H1 (cell line): ENCODE data around the gene CUTA. TPM values are rescaled to one million over a fixed set of nuclear protein-coding genes. Genes with fewer than 3 reads are reported as not detected.
A peak's percentile ranks its signal among the peaks of the same experiment; 100 is the strongest.

Experiments
- CTCF ChIA-PET: fragments of 300-600 bp; sonication (Branson Sonifier 250); formaldehyde crosslinking; loops from one replicate; lab custom pipeline; 2021; ENCODE audit not compliant: partially characterized antibody; lab: Charles Lee
- POLR2A ChIA-PET: fragments of 300-600 bp; sonication (Branson Sonifier 250); formaldehyde crosslinking; loops from one replicate; lab custom pipeline; 2021; ENCODE audit warnings: inconsistent platforms; ENCODE audit not compliant: partially characterized antibody; lab: Charles Lee
- DNase-seq, 2 experiments: peaks; one replicate each; pipeline versions ENCODE4 v3.0.0 to v3.0.0-alpha.2; 2010 to 2022; ENCODE audit warnings: low spot score in 2 of 2, low read depth in 1 of 2, mixed read lengths in 1 of 2
- FAIRE-seq: peaks from 2 replicates; lab custom pipeline; 2011; peaks lifted over from hg19 to GRCh38; lab: Jason Lieb, UNC
- H2AFZ ChIP-seq: 2 replicates; pipeline ENCODE4 v1.8.1; 2012; ENCODE audit warnings: low read length, inconsistent platforms
- H2AK5ac ChIP-seq: 2 replicates; pipeline ENCODE4 v1.6.1; 2013; ENCODE audit warnings: low read depth, low read length
- H2BK120ac ChIP-seq: replicated peaks from 2 replicates; pipeline ENCODE3; 2013; ENCODE audit warnings: low read depth, low read length, inconsistent platforms
- H2BK12ac ChIP-seq: 2 replicates; pipeline ENCODE4 v1.6.1; 2013; ENCODE audit warnings: low read depth, low read length
- H2BK15ac ChIP-seq: 2 replicates; pipeline ENCODE4 v1.6.1; 2013; ENCODE audit warnings: low read length
- H2BK20ac ChIP-seq: 2 replicates; pipeline ENCODE4 v1.6.1; 2013; ENCODE audit warnings: low read length
- H2BK5ac ChIP-seq: 2 replicates; pipeline ENCODE4 v1.6.1; 2013; ENCODE audit warnings: low read depth, low read length
- H3K14ac ChIP-seq: 2 replicates; pipeline ENCODE4 v1.6.1; 2013; ENCODE audit warnings: inconsistent platforms; ENCODE audit not compliant: insufficient read length
- H3K18ac ChIP-seq: 2 replicates; pipeline ENCODE4 v1.6.1; 2013; ENCODE audit warnings: low read length; ENCODE audit errors: extremely low read depth
- H3K23ac ChIP-seq: 2 replicates; pipeline ENCODE4 v1.6.1; 2013; ENCODE audit warnings: inconsistent platforms; ENCODE audit not compliant: insufficient read length
- H3K23me2 ChIP-seq: 2 replicates; pipeline ENCODE4 v1.6.1; 2013; ENCODE audit warnings: low read depth, low read length
- H3K27ac ChIP-seq: 2 replicates; pipeline ENCODE4 v1.6.1; 2011; ENCODE audit warnings: low read depth, low read length, inconsistent platforms
- H3K27me3 ChIP-seq, 4 experiments: replicated peaks in 1 of 4; 1 replicate in 1 of 4; 2 replicates in 3 of 4; pipeline versions ENCODE4 v1.6.1 to v1.8.1; 2011 to 2013; ENCODE audit warnings: low read length in 3 of 4, mild to moderate bottlenecking in 3 of 4, inconsistent platforms in 2 of 4, mixed read lengths in 2 of 4, moderate library complexity in 1 of 4; ENCODE audit not compliant: control insufficient read depth in 3 of 4, insufficient read depth in 3 of 4; ENCODE audit errors: extremely low read depth in 1 of 4
- H3K36me3 ChIP-seq, 4 experiments: 2 replicates each; pipeline versions ENCODE4 v1.6.1 to v1.8.1; 2011 to 2013; ENCODE audit warnings: mild to moderate bottlenecking in 4 of 4, low read length in 3 of 4, moderate library complexity in 2 of 4, control low read depth in 1 of 4, inconsistent platforms in 1 of 4; ENCODE audit not compliant: insufficient read depth in 4 of 4, control insufficient read depth in 2 of 4
- H3K4ac ChIP-seq: replicated peaks from 2 replicates; pipeline ENCODE3; 2013; ENCODE audit warnings: low read length, low read depth, mixed read lengths, inconsistent platforms; ENCODE audit not compliant: insufficient read length
- H3K4me1 ChIP-seq, 4 experiments: replicated peaks in 1 of 4; 1 replicate in 1 of 4; 2 replicates in 3 of 4; pipeline versions ENCODE4 v1.6.1 to v1.8.1; 2011 to 2013; ENCODE audit warnings: low read length in 3 of 4, inconsistent platforms in 2 of 4, mixed read lengths in 1 of 4; ENCODE audit not compliant: insufficient read depth in 4 of 4, control insufficient read depth in 3 of 4
- H3K4me2 ChIP-seq, 2 experiments: 2 replicates each; pipeline versions ENCODE4 v1.6.1 to v1.8.1; 2011 to 2013; ENCODE audit warnings: low read depth in 2 of 2, low read length in 2 of 2, control low read depth in 1 of 2, inconsistent platforms in 1 of 2, mild to moderate bottlenecking in 1 of 2; ENCODE audit not compliant: insufficient read depth in 1 of 2
- H3K4me3 ChIP-seq, 4 experiments: fragments of 200-600, 300-600 bp in 1 of 4; sonication (generic), shearing (Covaris generic), sonication (Bioruptor Twin) in 1 of 4; 2 replicates each; pipeline versions ENCODE4 v1.5.1 to v1.8.1; 2011 to 2016; ENCODE audit warnings: low read length in 4 of 4, low read depth in 3 of 4, control low read depth in 2 of 4, inconsistent platforms in 2 of 4, mild to moderate bottlenecking in 2 of 4, mixed read lengths in 1 of 4, moderate library complexity in 1 of 4; ENCODE audit not compliant: insufficient read depth in 2 of 4; ENCODE audit errors: extremely low read depth in 1 of 4
- H3K56ac ChIP-seq: replicated peaks from 2 replicates; pipeline ENCODE3; 2013; ENCODE audit warnings: low read depth, mild to moderate bottlenecking, mixed read lengths, low read length, inconsistent platforms; ENCODE audit not compliant: insufficient read length
- H3K79me1 ChIP-seq: 2 replicates; pipeline ENCODE4 v1.6.1; 2013; ENCODE audit warnings: low read depth, low read length, control low read depth
- H3K79me2 ChIP-seq, 2 experiments: 2 replicates each; pipeline versions ENCODE4 v1.6.1 to v1.8.1; 2012 to 2013; ENCODE audit warnings: low read length in 2 of 2, mild to moderate bottlenecking in 2 of 2, inconsistent platforms in 1 of 2; ENCODE audit not compliant: insufficient read depth in 2 of 2, control insufficient read depth in 1 of 2
- H3K9ac ChIP-seq, 4 experiments: replicated peaks in 1 of 4; 1 replicate in 1 of 4; 2 replicates in 3 of 4; pipeline versions ENCODE4 v1.6.1 to v1.8.1; 2011 to 2013; ENCODE audit warnings: low read depth in 3 of 4, low read length in 3 of 4, control low read depth in 2 of 4, mild to moderate bottlenecking in 2 of 4, moderate library complexity in 2 of 4, inconsistent platforms in 1 of 4; ENCODE audit errors: extremely low read depth in 1 of 4
- H3K9me3 ChIP-seq, 2 experiments: 2 replicates each; pipeline versions ENCODE4 v1.6.1 to v1.8.1; 2012 to 2013; ENCODE audit warnings: mild to moderate bottlenecking in 2 of 2, moderate library complexity in 2 of 2, control low read depth in 1 of 2, inconsistent platforms in 1 of 2, low read depth in 1 of 2, low read length in 1 of 2, mixed read lengths in 1 of 2; ENCODE audit not compliant: insufficient read depth in 2 of 2
- H4K20me1 ChIP-seq, 2 experiments: replicated peaks in 1 of 2; 2 replicates each; pipeline versions ENCODE3 to v1.8.1; 2011 to 2013; ENCODE audit warnings: inconsistent platforms in 2 of 2, low read length in 2 of 2, mild to moderate bottlenecking in 1 of 2; ENCODE audit not compliant: insufficient read depth in 2 of 2, control insufficient read depth in 1 of 2
- H4K5ac ChIP-seq: 2 replicates; pipeline ENCODE4 v1.6.1; 2013; ENCODE audit warnings: low read length, low read depth, mixed read lengths, inconsistent platforms; ENCODE audit not compliant: insufficient read length
- H4K8ac ChIP-seq: 2 replicates; pipeline ENCODE4 v1.8.0; 2013; ENCODE audit warnings: mild to moderate bottlenecking, moderate library complexity, low read length, inconsistent platforms; ENCODE audit not compliant: insufficient read depth; ENCODE audit errors: extremely low read depth
- H4K91ac ChIP-seq: replicated peaks from 2 replicates; pipeline ENCODE3; 2013; ENCODE audit warnings: low read length, mixed read lengths, inconsistent platforms; ENCODE audit not compliant: insufficient read length
- BACH1 ChIP-seq: IDR thresholded peaks from 2 replicates; pipeline ENCODE4 v1.6.1; 2012; ENCODE audit warnings: low read length, improper control_type of control experiment
- BRCA1 ChIP-seq: IDR thresholded peaks from 2 replicates; pipeline ENCODE4 v1.6.1; 2012; ENCODE audit warnings: low read depth, low read length, improper control_type of control experiment
- FOSL1 ChIP-seq: IDR thresholded peaks from 2 replicates; pipeline ENCODE4 v1.6.1; 2011; ENCODE audit warnings: mild to moderate bottlenecking, low read depth, low read length, moderate library complexity; ENCODE audit not compliant: insufficient read depth
- GABPA ChIP-seq: IDR thresholded peaks from 2 replicates; pipeline ENCODE4 v1.6.1; 2011; ENCODE audit warnings: mild to moderate bottlenecking, low read length, moderate library complexity, borderline replicate concordance; ENCODE audit not compliant: insufficient read depth
- POU5F1 ChIP-seq: IDR thresholded peaks from 2 replicates; pipeline ENCODE4 v1.6.1; 2011; ENCODE audit warnings: low read depth, mild to moderate bottlenecking, low read length, moderate library complexity
- RBBP5 ChIP-seq: IDR thresholded peaks from 2 replicates; pipeline ENCODE4 v1.7.1; 2012; ENCODE audit warnings: low read depth, mild to moderate bottlenecking, inconsistent platforms, low read length, moderate library complexity, borderline replicate concordance
- SIN3A ChIP-seq, 2 experiments: IDR thresholded peaks in 1 of 2; conservative IDR thresholded peaks in 1 of 2; 2 replicates each; pipeline ENCODE4 v1.6.1; 2011 to 2012; ENCODE audit warnings: low read length in 2 of 2, improper control_type of control experiment in 1 of 2, low read depth in 1 of 2, mild to moderate bottlenecking in 1 of 2
- SP4 ChIP-seq: IDR thresholded peaks from 2 replicates; pipeline ENCODE4 v1.6.1; 2012; ENCODE audit warnings: low read length, inconsistent platforms
- TAF1 ChIP-seq: IDR thresholded peaks from 2 replicates; pipeline ENCODE4 v1.6.1; 2011; ENCODE audit warnings: mild to moderate bottlenecking, low read depth, low read length
- TAF7 ChIP-seq: optimal IDR thresholded peaks from 2 replicates; pipeline ENCODE3; 2011; ENCODE audit warnings: low read depth, mild to moderate bottlenecking, inconsistent platforms, low read length, moderate library complexity, borderline replicate concordance
- WGBS, 2 experiments: shearing (Covaris generic) in 1 of 2; methylation state at CpG; one replicate each; pipeline versions ENCODE4 v1.1.6 to v1.1.7; 2013 to 2015; ENCODE audit warnings: low lambda C conversion rate in 2 of 2, mixed read lengths in 2 of 2, inconsistent platforms in 1 of 2, low coverage in 1 of 2, missing lambda C conversion rate in 1 of 2; ENCODE audit not compliant: insufficient replicate concordance in 2 of 2, insufficient coverage in 1 of 2, insufficient read length in 1 of 2; ENCODE audit errors: extremely low coverage in 1 of 2, missing lambda C conversion rate in 1 of 2; 5-methylcytosine and 5-hydroxymethylcytosine counted together
- polyA plus RNA-seq, 7 experiments: library from polyadenylated mRNA; depleted of rRNA in 3 of 7; stranded (reverse) in 5 of 7; unstranded in 2 of 7; fragments of >200 nt in 5 of 7; fragments of 200-250 nt in 2 of 7; gene quantifications; 1 replicate in 5 of 7; 2 replicates in 1 of 7; 4 replicates in 1 of 7; pipeline versions ENCODE4 v1.2.1 to v1.2.3, GENCODE V29; 2011 to 2013; ENCODE audit warnings: missing spikeins in 2 of 7, mixed read lengths in 2 of 7
- total RNA-seq: library from RNA; stranded (reverse); fragmentation: NEBNext Ultra II Directional; extraction: Animal tissue kit (Norgen Biotek cat#: 25700); gene quantifications from 2 replicates; pipeline ENCODE4 v1.2.1, GENCODE V29; 2021

CUTA gene
- total and polyA plus RNA-seq, 2 of the 8 experiments (the other 6 are each of a cell fraction or from before 2014, with no cell fraction given) = 297 to 460 TPM

- Histone ChIP-seq H2AK5ac (no peak within 1 kb of the TSS), H3K23me2 (peaks cover 5% of the 10 kb centered on the region; the same call in 1 of the 2 replicates), H2BK5ac (peak within 1 kb of the TSS; percentile 94; the same call in 1 of the 2 replicates), H3K27me3 (no peaks in the 10 kb centered on the region), H3K4me2 (peak within 1 kb of the TSS; percentile 60 to 81), H4K8ac (peak within 1 kb of the TSS; percentile 85; the same call in 1 of the 2 replicates), H4K91ac (no peak within 1 kb of the TSS), H2BK120ac (no peak within 1 kb of the TSS), H3K14ac (no peak within 1 kb of the TSS), H3K4me1 (peaks cover 0 to 13% (median 6%) of the 10 kb centered on the region in 4 experiments; a peak in 5 of 7 replicates), H2BK15ac (no peak within 1 kb of the TSS), H3K18ac (peak within 1 kb of the TSS; percentile 93), H3K4me3 (peak within 1 kb of the TSS; percentile 48 to 87 (median 70)), H3K36me3 (peaks cover 12 to 52% (median 38%) of the 10 kb centered on the region in 4 experiments; a peak in 7 of 8 replicates), H3K9me3 (no peaks in the 10 kb centered on the region), H3K27ac (peak within 1 kb of the TSS; percentile 52), H4K5ac (peak within 1 kb of the TSS; percentile 97), H3K4ac (no peak within 1 kb of the TSS), H3K79me2 (peaks cover 0 to 20% of the 10 kb centered on the region in 2 experiments; a peak in 2 of 4 replicates), H3K56ac (no peak within 1 kb of the TSS), H3K23ac (no peak within 1 kb of the TSS), H2BK12ac (no peak within 1 kb of the TSS), H2AFZ (no peak within 1 kb of the TSS), H3K9ac (peak within 1 kb of the TSS; percentile 30 to 71 (median 47); a peak in 6 of 7 replicates), H4K20me1 (peaks cover 4 to 11% of the 10 kb centered on the region in 2 experiments), H3K79me1 (peaks cover 8% of the 10 kb centered on the region; the same call in 1 of the 2 replicates), H2BK20ac (no peak within 1 kb of the TSS)
- ChIA-PET CTCF (interaction anchor here (0.9 to 1.7 kb wide), 2 partner anchors 11 to 14 kb away, joined by 3 to 8 read pairs; no protein-coding TSS in a partner anchor), POLR2A (interaction anchor here (0.5 to 3.6 kb wide), 6 partner anchors 8 to 133 kb away, joined by 3 to 24 read pairs (median 6); partner anchors contain the start of genes SYNGAP1 and TAPBP)
- 2% methylated on average over 22 of the region's 67 CpGs; no CpG with 5 or more reads in 1 of the 2 experiments for WGBS, 2 experiments
- FAIRE-seq (no peak), DNase-seq (peak in 1 of 2 experiments; percentile 74)
- TF ChIP-seq TAF7 (no peak), TAF1 (peak; percentile 61), BACH1 (no peak), GABPA (no peak), FOSL1 (no peak), SIN3A (conservative IDR thresholded peaks at IDR 0.05 in 1 of 2, IDR thresholded peaks at IDR 0.05 in 1 of 2; ENCODE audit: low read depth in 1 of 2, low read length in 2 of 2) (peak; percentile 17 to 31; a peak in 2 of 4 replicates), POU5F1 (no peak), BRCA1 (no peak), RBBP5 (no peak), SP4 (no peak)
Observed at GRCh38 chr6:33410711-33411631, 6.9 kb downstream of the CUTA start, which contains the start of gene PHF1. TSS of gene PHF1 (plus strand) at chr6:33411014. CDS start at chr6:33412264, 1,250 bp downstream.
